Spleen (tissue), 11 donors: Measurements from ENCODE around the gene TFRC. TPM values are rescaled to one million over a fixed set of nuclear protein-coding genes. Genes with fewer than 3 reads are reported as not detected.

Source experiments
- DNase-seq: peaks from one replicate; pipeline ENCODE4 v3.0.0-alpha.2; 2020
- H3K27ac ChIP-seq, 8 donors: fragments of 200-600 bp; sonication (generic) in 7 of 8; 1 replicate in 4 of 8; 2 replicates in 4 of 8; pipeline versions ENCODE4 v1.5.0 to v1.8.0; 2016 to 2021; ENCODE audit warnings: inconsistent platforms in 4 of 8, mild to moderate bottlenecking in 4 of 8, moderate library complexity in 1 of 8
- H3K27me3 ChIP-seq, 7 donors: fragments of 200-600 bp; sonication (generic) in 6 of 7; replicated peaks in 1 of 7; 1 replicate in 4 of 7; 2 replicates in 3 of 7; pipeline versions ENCODE4 v1.5.0 to v1.8.0; 2016 to 2021; ENCODE audit warnings: inconsistent platforms in 3 of 7, mild to moderate bottlenecking in 1 of 7
- H3K36me3 ChIP-seq, 6 donors: fragments of 200-600 bp; sonication (generic) in 5 of 6; 1 replicate in 4 of 6; 2 replicates in 2 of 6; pipeline versions ENCODE4 v1.5.0 to v1.8.0; 2016 to 2021; ENCODE audit warnings: inconsistent platforms in 2 of 6
- H3K4me1 ChIP-seq, 6 donors: fragments of 200-600 bp; sonication (generic) in 5 of 6; 1 replicate in 3 of 6; 2 replicates in 3 of 6; pipeline versions ENCODE4 v1.5.0 to v1.8.0; 2016 to 2021; ENCODE audit warnings: inconsistent platforms in 3 of 6
- H3K4me3 ChIP-seq, 8 donors: fragments of 200-600 bp; sonication (generic) in 7 of 8; 1 replicate in 4 of 8; 2 replicates in 4 of 8; pipeline versions ENCODE4 v1.5.0 to v1.8.0; 2016 to 2021; ENCODE audit warnings: inconsistent platforms in 4 of 8, mild to moderate bottlenecking in 4 of 8, moderate library complexity in 2 of 8
- H3K9me3 ChIP-seq, 8 donors: fragments of 200-600 bp; sonication (generic) in 7 of 8; 1 replicate in 4 of 8; 2 replicates in 4 of 8; pipeline versions ENCODE4 v1.5.0 to v1.8.0; 2016 to 2021; ENCODE audit warnings: inconsistent platforms in 4 of 8
- POLR2A ChIP-seq, 3 donors: fragments of 450-650 bp; IDR thresholded peaks; one replicate each; pipeline ENCODE4 v1.5.1; 2017; ENCODE audit warnings: antibody characterized with exemption in 3 of 3, mild to moderate bottlenecking in 1 of 3
- POLR2AphosphoS5 ChIP-seq, 3 donors: sonication (generic); formaldehyde crosslinking; IDR thresholded peaks; one replicate each; pipeline ENCODE4 v1.5.1; 2017; ENCODE audit warnings: antibody characterized with exemption in 3 of 3
- WGBS, 5 donors: extraction: QIAGEN DNeasy Blood & Tissue Kit in 3 of 5; methylation state at CpG; one replicate each; pipeline versions ENCODE4 v1.1.5 to v1.1.7; 2013 to 2018; 5-methylcytosine and 5-hydroxymethylcytosine counted together
- intact Hi-C: fragments of 100-400 bp; cut with DNase I; formaldehyde crosslinking; loops from one replicate; pipeline ENCODE4 v1.15.0; 2023; ENCODE audit warnings: low total_unique reads
- polyA plus RNA-seq, 3 donors: library from polyadenylated mRNA; stranded (reverse); fragments of 200-250 nt; gene quantifications; one replicate each; pipeline ENCODE4 v1.2.1, GENCODE V29; 2013
- total RNA-seq, 7 donors: library from RNA; depleted of rRNA in 3 of 7; stranded (reverse); fragments of >200 nt in 3 of 7; fragmentation: NEBNext Ultra II Directional in 4 of 7; extraction: Animal tissue kit (Norgen Biotek cat#: 25700) in 4 of 7; gene quantifications; one replicate each; pipeline versions ENCODE4 v1.1.0 to v1.2.1, GENCODE V29; 2016 to 2021
- TF ChIP-seq, protein P1 (sequence below), 11 experiments: fragments of 200-600 bp in 7 of 11; fragments of 450-650 bp in 4 of 11; sonication (generic) in 4 of 11; IDR thresholded peaks in 8 of 11; conservative IDR thresholded peaks in 3 of 11; 1 replicate in 7 of 11; 2 replicates in 4 of 11; pipeline versions ENCODE4 v1.4.0 to v1.8.0; 2016 to 2021; ENCODE audit warnings: antibody characterized with exemption in 11 of 11, inconsistent platforms in 4 of 11, mild to moderate bottlenecking in 1 of 11
- donor health status: healthy with polysubstance abuse.
- donor health status: DM: no; HTN: no; CAD: no; lungs with moderate emphysema.
- donor health status: DM: no; HTN: no; CAD: no.
- donor health status: Bipolar disorder and iron deficiency.
- donor health status: healthy.
- donor health status: DM: no; HTN: no; CAD: no.
- donor health status: DM: yes; HTN: yes; CAD: no.

Gene TFRC
- total and polyA plus RNA-seq, 10 donors, result 13.2 to 104 (median 58.6) TPM

DNA sequence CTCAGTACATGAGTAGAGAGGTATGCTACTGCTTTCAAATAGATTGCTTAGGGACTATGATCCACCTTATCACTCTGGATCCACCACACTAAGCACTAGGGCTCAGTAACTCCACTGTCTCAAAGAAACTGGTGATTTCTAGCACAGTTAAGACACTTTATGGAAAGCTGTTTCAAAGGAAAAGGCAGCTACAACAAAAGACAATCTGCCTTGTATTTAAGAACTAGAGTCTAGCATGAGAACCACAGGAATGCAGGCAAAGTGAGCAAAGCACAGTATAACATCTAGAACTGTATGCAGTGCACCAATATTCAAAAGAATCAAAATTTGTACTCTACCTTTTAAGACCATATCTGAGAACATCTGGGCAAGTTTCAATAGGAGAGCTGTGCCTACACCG lies 17.9 kb downstream of the TFRC start:
- Histone ChIP-seq H3K27me3 (no peaks in the 10 kb centered on the region), H3K27ac (no peak overlapping the region), H3K36me3 (peaks cover 8 to 100% (median 99%) of the 10 kb centered on the region in 6 donors), H3K4me3 (no peak overlapping the region), H3K4me1 (no peaks in the 10 kb centered on the region), H3K9me3 (no peaks in the 10 kb centered on the region)
- 88 to 94% (median 93%) methylated on average over 1 of the region's 1 CpG for WGBS, 5 donors
- DNase-seq, result no peak
- intact Hi-C loops, result no loop called here
- TF ChIP-seq POLR2AphosphoS5 (IDR thresholded peaks at IDR 0.05) (no peak), POLR2A (IDR thresholded peaks at IDR 0.05) (no peak)
- TF ChIP-seq, protein P1, sequence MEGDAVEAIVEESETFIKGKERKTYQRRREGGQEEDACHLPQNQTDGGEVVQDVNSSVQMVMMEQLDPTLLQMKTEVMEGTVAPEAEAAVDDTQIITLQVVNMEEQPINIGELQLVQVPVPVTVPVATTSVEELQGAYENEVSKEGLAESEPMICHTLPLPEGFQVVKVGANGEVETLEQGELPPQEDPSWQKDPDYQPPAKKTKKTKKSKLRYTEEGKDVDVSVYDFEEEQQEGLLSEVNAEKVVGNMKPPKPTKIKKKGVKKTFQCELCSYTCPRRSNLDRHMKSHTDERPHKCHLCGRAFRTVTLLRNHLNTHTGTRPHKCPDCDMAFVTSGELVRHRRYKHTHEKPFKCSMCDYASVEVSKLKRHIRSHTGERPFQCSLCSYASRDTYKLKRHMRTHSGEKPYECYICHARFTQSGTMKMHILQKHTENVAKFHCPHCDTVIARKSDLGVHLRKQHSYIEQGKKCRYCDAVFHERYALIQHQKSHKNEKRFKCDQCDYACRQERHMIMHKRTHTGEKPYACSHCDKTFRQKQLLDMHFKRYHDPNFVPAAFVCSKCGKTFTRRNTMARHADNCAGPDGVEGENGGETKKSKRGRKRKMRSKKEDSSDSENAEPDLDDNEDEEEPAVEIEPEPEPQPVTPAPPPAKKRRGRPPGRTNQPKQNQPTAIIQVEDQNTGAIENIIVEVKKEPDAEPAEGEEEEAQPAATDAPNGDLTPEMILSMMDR (IDR thresholded peaks at IDR 0.05 in 8 of 11, conservative IDR thresholded peaks at IDR 0.05 in 3 of 11), result no peak

DNA sequence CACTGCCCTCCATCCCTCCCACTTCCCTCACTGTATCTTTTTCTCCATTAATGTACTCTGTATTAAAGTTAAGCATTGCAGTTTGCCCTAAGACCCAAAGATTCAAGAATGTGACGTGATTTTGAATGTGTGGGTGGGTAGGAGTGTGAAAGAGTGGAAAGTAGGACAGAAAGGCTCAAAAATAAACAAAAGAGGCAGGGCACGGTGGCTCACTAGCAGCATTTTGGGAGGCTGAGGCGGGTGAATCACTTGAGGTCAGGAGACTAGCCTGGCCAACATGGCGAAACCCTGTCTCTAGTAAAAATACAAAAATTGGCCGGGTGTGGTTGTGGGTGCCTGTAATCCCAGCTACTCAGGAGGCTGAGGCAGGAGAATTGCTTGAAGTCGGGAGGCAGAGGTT lies 18.4 kb downstream of the TFRC start:
- DNase-seq, result no peak

DNA sequence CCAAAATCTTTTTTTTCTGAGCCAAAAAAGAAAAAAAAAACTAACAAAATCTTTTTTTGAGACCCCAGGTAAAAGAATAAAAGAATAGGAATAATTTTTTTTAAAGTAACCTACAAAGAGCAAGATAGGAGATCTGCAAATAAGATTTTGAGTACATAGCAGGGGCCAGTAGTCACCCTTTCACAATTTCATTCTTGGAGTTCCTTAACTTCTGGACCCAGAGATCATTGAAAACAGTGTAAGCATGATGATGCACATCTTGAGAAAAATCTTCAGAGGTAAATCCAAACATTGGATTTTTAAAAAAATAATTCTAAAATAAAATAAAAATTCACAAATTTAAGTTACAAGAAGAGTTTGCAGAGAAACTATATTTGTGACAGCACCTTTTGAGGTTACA lies 18.8 kb downstream of the TFRC start:
- TF ChIP-seq, protein P1 (IDR thresholded peaks at IDR 0.05 in 8 of 11, conservative IDR thresholded peaks at IDR 0.05 in 3 of 11), result no peak
- TF ChIP-seq POLR2A (IDR thresholded peaks at IDR 0.05), result no peak
- no peak for TF ChIP-seq POLR2AphosphoS5 (IDR thresholded peaks at IDR 0.05)
- Histone ChIP-seq H3K27me3 (no peaks in the 10 kb centered on the region), H3K4me1 (no peaks in the 10 kb centered on the region), H3K27ac (no peak overlapping the region), H3K4me3 (no peak overlapping the region), H3K9me3 (no peaks in the 10 kb centered on the region), H3K36me3 (peaks cover 8 to 100% (median 99%) of the 10 kb centered on the region in 6 donors)
- intact Hi-C loops, result no loop called here
- no peak for DNase-seq

More for the DNA sequence above, 18.4 kb downstream of the TFRC start:
- TF ChIP-seq POLR2A (IDR thresholded peaks at IDR 0.05) (no peak), POLR2AphosphoS5 (IDR thresholded peaks at IDR 0.05) (no peak)
- TF ChIP-seq, protein P1 (IDR thresholded peaks at IDR 0.05 in 8 of 11, conservative IDR thresholded peaks at IDR 0.05 in 3 of 11), result no peak
- Histone ChIP-seq H3K9me3 (no peaks in the 10 kb centered on the region), H3K4me3 (no peak overlapping the region), H3K27ac (no peak overlapping the region), H3K27me3 (no peaks in the 10 kb centered on the region), H3K36me3 (peaks cover 8 to 100% (median 99%) of the 10 kb centered on the region in 6 donors), H3K4me1 (no peaks in the 10 kb centered on the region)
- WGBS, 5 donors, result 85 to 92% (median 89%) methylated on average over 6 of the region's 6 CpGs
- intact Hi-C loops, result no loop called here

DNA sequence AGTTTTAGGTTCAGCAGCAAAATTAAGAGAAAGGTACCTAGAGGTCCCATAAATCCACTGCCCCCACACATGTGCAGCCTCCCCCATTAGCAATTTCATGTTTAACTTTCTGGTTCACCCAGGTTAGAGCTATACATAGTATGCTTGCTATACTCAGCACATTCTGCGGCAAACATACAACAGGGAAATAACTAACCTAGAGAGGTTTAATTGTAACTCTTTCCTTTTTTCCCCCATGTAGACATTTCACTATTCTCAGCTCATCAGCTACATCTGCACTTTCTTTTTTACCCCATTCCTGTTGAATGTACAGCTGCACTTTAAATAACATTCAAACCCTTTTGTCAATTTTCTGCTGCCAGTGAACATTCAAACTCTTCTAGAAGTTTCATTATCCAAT lies 21.1 kb downstream of the TFRC start:
- no peak overlapping the region for H3K27ac ChIP-seq
- H3K27me3 ChIP-seq, result no peaks in the 10 kb centered on the region
- intact Hi-C loops, result no loop called here
- no peaks in the 10 kb centered on the region for H3K9me3 ChIP-seq
- WGBS, 5 donors, result 94 to 100% (median 98%) methylated on average over 1 of the region's 1 CpG
- H3K4me1 ChIP-seq, result no peaks in the 10 kb centered on the region
- no peak overlapping the region for H3K4me3 ChIP-seq
- peaks cover 4 to 100% (median 99%) of the 10 kb centered on the region in 6 donors for H3K36me3 ChIP-seq
- TF ChIP-seq, protein P1 (IDR thresholded peaks at IDR 0.05 in 8 of 11, conservative IDR thresholded peaks at IDR 0.05 in 3 of 11), result no peak
- TF ChIP-seq POLR2A (IDR thresholded peaks at IDR 0.05) (no peak), POLR2AphosphoS5 (IDR thresholded peaks at IDR 0.05) (no peak)
- no peak for DNase-seq
